NOMO-1 treated with DMSO at 0.1 percent for 48 hours (cell line): ENCODE data around the gene HEBP1.

ENCODE experiments used
- DNase-seq: peaks from one replicate; lab custom pipeline; 2025; ENCODE audit not compliant: unreplicated experiment; lab: John Stamatoyannopoulos, UW

HEBP1 gene

GRCh38 chr12:12954356-12954755, 45.7 kb downstream of the HEBP1 start:
- no peak for DNase-seq

- DNase-seq: no peak
These were observed 48.0 kb downstream of the HEBP1 start, which contains the start of gene GPRC5D for GRCh38 chr12:12952036-12952435. GPRC5D (minus strand) TSS chr12:12952170; CDS start chr12:12950384, 1,786 bp downstream.

GRCh38 chr12:12951504-12951903, 48.6 kb downstream of the HEBP1 start:
- no peak for DNase-seq

GRCh38 chr12:12947902-12948301, 52.2 kb downstream of the HEBP1 start:
- DNase-seq: no peak

GRCh38 chr12:12946686-12947355, 53.2 kb downstream of the HEBP1 start:
- DNase-seq: no peak

GRCh38 chr12:12945591-12945990, 54.5 kb downstream of the HEBP1 start:
- no peak for DNase-seq

GRCh38 chr12:12943586-12944260, 56.3 kb downstream of the HEBP1 start:
- DNase-seq: no peak

- no peak for DNase-seq
These were observed 58.4 kb downstream of the HEBP1 start for GRCh38 chr12:12941450-12942350.

GRCh38 chr12:12939888-12940287, 60.2 kb downstream of the HEBP1 start:
- DNase-seq: no peak

- DNase-seq: no peak
These were observed 61.5 kb downstream of the HEBP1 start for GRCh38 chr12:12938541-12938940.

- DNase-seq: no peak
These were observed 63.0 kb downstream of the HEBP1 start for GRCh38 chr12:12936983-12937491.

- DNase-seq: no peak
These were observed 65.5 kb downstream of the HEBP1 start for GRCh38 chr12:12934556-12934955.

GRCh38 chr12:12933742-12934141, 66.3 kb downstream of the HEBP1 start:
- DNase-seq: no peak

GRCh38 chr12:12930633-12931219, 69.3 kb downstream of the HEBP1 start:
- DNase-seq: no peak

- no peak for DNase-seq
These were observed 70.4 kb downstream of the HEBP1 start for GRCh38 chr12:12929696-12930095.

- DNase-seq: no peak
These were observed 72.6 kb downstream of the HEBP1 start for GRCh38 chr12:12927211-12928079.

GRCh38 chr12:12926571-12927071, 73.4 kb downstream of the HEBP1 start:
- DNase-seq: no peak

- no peak for DNase-seq
These were observed 74.7 kb downstream of the HEBP1 start for GRCh38 chr12:12925388-12925787.
